ENCODE measurements around the gene SGCA.

Gene SGCA

DNA sequence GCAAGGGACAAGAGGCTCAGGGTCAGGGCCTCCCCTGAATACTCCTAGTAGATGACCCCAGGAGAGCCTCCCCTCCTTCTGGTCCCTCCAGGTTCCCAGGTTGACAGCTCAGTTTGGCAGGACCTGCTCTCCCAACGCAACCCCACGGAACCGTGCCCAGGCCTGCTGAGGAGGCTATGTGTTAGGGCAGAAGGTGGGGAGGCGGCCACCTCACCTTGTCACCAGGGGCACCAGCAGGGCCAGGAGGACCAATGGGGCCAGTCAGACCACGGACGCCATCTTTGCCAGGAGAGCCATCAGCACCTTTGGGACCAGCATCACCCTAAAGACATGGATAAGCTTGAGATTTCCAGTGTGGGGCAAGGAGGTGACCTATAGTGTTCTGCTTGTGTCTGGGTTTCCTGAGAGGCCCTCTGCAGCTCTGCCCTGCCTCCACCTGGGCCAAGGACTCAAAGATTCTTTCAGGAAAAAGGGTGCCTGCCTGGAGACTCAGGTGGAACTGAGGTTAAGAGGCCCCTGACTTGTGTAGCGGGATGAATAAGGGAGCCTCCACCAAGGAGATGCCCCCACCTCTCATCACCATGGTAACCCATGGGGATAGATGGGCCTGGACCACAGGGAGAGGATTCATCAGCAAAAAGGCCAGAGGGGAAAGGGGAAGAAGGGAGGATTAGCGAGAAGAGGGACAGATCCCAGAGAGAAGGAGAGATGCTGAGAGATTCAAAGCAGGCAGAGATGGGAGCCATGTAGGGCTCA is 25.0 kb downstream of the SGCA start:
- in situ Hi-C loops (cut with HindIII; ENCODE audit: low pct_ligation_motif_present, low sequenced_read_pairs), result no loop called here
- no peak overlapping the region for H3K4me3 ChIP-seq (ENCODE audit: low read depth, low read length)
- TF ChIP-seq, protein P1, sequence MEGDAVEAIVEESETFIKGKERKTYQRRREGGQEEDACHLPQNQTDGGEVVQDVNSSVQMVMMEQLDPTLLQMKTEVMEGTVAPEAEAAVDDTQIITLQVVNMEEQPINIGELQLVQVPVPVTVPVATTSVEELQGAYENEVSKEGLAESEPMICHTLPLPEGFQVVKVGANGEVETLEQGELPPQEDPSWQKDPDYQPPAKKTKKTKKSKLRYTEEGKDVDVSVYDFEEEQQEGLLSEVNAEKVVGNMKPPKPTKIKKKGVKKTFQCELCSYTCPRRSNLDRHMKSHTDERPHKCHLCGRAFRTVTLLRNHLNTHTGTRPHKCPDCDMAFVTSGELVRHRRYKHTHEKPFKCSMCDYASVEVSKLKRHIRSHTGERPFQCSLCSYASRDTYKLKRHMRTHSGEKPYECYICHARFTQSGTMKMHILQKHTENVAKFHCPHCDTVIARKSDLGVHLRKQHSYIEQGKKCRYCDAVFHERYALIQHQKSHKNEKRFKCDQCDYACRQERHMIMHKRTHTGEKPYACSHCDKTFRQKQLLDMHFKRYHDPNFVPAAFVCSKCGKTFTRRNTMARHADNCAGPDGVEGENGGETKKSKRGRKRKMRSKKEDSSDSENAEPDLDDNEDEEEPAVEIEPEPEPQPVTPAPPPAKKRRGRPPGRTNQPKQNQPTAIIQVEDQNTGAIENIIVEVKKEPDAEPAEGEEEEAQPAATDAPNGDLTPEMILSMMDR (IDR thresholded peaks at IDR 0.05; ENCODE audit: low read depth, low read length, missing control alignments), result no peak
- H3K27me3 ChIP-seq (replicated peaks), result no peaks in the 10 kb centered on the region
- DNase-seq, result no peak
- H3K36me3 ChIP-seq (replicated peaks), result peaks cover 99% of the 10 kb centered on the region
- H3K27ac ChIP-seq, result peak overlapping the region; percentile 41

DNA sequence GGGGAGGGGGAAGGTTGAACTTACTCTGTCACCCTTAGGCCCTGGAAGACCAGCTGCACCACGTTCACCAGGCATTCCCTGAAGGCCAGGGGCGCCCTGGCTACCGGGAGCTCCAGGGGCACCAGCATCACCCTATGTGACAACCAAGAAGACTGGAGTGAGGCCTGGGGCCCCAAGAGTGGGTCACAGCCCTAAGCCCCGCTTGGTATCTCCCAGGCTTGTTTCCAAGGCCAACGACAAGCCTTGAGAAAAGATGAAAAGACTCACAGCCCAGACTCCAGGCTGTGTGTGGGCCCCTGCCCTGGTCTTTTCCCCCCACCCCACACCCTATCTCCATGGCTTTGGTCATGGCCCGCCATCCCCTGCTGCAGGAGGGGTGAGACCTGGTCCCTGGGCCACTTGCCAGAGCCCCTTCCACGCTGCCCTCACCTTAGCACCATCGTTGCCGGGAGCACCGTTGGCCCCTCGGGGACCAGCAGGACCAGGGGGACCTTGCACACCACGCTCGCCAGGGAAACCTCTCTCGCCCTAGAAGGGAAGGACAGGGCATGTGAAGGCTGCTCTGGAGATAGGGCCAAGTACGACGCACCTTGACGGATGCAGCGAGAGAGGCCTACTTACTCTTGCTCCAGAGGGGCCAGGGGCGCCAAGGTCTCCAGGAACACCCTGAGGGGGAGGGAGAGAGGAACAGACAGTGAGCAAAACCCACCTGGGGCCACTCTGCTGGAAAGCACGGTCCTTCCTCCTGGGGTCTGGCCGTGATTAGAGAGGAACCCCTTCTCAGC is 25.7 kb downstream of the SGCA start:
- H3K27me3 ChIP-seq (replicated peaks), result no peaks in the 10 kb centered on the region
- peak overlapping the region; percentile 98 for H3K27ac ChIP-seq
- DNase-seq, result no peak
- peaks cover 99% of the 10 kb centered on the region for H3K36me3 ChIP-seq (replicated peaks)
- peak overlapping the region; percentile 3 for H3K4me3 ChIP-seq (ENCODE audit: low read depth, low read length)
- TF ChIP-seq, protein P1 (IDR thresholded peaks at IDR 0.05; ENCODE audit: low read depth, low read length, missing control alignments), result no peak
- in situ Hi-C loops (cut with HindIII; ENCODE audit: low pct_ligation_motif_present, low sequenced_read_pairs), result no loop called here

DNA sequence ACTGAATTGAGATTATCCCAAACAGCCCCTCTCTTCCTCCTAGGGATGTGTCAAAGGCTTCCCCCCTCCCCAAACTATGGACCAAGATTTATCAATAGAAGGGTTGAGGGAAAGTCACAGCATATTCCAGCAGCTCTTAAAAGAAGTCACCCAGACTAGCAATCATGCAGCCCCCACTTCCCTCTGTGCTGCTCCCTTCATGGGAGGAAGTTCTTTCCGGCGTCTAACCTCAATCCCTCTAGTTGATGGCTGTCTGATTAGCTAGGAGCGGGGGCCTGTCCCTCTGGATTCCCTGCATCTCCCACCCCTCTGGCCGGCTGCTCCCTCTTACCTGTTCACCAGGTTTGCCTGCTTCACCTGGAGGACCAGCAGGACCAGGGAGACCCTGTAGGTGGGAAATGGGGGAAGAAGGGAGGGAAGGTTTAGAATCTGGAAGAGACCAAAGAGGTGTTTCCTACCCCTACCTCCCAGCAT is 26.4 kb downstream of the SGCA start:
- no peak for DNase-seq
- in situ Hi-C loops (cut with HindIII; ENCODE audit: low pct_ligation_motif_present, low sequenced_read_pairs), result no loop called here
- no peaks in the 10 kb centered on the region for H3K27me3 ChIP-seq (replicated peaks)
- peaks cover 99% of the 10 kb centered on the region for H3K36me3 ChIP-seq (replicated peaks)
- TF ChIP-seq, protein P1 (IDR thresholded peaks at IDR 0.05; ENCODE audit: low read depth, low read length, missing control alignments), result no peak
- H3K4me3 ChIP-seq (ENCODE audit: low read depth, low read length), result no peak overlapping the region
- H3K27ac ChIP-seq, result peak overlapping the region; percentile 98

DNA sequence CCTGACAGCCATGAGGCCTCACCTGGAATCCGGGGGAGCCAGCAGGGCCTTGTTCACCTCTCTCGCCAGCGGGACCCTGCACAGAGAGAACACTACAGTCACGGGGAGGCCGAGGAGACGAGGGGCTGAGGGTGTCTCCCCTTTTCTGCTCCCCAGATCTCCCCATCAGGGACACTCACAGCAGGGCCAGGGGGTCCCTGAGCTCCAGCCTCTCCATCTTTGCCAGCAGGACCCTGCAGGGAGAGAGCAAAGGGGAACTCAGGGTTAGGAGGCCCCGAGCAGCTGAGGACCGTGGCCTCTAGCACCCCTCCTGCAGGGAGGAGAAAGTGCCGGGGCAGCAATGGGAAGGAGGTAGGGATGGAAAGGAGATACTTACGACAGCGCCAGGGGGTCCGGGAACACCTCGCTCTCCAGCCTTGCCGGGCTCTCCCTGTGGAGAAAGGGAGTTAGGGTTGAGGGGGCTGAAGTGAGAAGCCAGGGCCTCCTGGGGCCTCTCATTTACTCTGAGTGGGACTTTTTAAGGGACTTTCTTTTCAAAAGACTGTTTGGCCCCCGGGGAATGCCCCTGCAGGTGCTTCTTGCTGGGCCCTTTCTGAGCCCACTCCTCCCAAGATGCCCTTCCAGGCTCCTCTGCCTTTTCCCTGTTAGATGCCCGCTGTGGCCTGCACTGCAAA is 26.9 kb downstream of the SGCA start:
- TF ChIP-seq, protein P1 (IDR thresholded peaks at IDR 0.05; ENCODE audit: low read depth, low read length, missing control alignments), result no peak
- DNase-seq, result no peak
- peak overlapping the region; percentile 98 for H3K27ac ChIP-seq
- H3K4me3 ChIP-seq (ENCODE audit: low read depth, low read length), result peak overlapping the region; percentile 6
- H3K36me3 ChIP-seq (replicated peaks), result peaks cover 99% of the 10 kb centered on the region
- in situ Hi-C loops (cut with HindIII; ENCODE audit: low pct_ligation_motif_present, low sequenced_read_pairs), result no loop called here
- no peaks in the 10 kb centered on the region for H3K27me3 ChIP-seq (replicated peaks)

DNA sequence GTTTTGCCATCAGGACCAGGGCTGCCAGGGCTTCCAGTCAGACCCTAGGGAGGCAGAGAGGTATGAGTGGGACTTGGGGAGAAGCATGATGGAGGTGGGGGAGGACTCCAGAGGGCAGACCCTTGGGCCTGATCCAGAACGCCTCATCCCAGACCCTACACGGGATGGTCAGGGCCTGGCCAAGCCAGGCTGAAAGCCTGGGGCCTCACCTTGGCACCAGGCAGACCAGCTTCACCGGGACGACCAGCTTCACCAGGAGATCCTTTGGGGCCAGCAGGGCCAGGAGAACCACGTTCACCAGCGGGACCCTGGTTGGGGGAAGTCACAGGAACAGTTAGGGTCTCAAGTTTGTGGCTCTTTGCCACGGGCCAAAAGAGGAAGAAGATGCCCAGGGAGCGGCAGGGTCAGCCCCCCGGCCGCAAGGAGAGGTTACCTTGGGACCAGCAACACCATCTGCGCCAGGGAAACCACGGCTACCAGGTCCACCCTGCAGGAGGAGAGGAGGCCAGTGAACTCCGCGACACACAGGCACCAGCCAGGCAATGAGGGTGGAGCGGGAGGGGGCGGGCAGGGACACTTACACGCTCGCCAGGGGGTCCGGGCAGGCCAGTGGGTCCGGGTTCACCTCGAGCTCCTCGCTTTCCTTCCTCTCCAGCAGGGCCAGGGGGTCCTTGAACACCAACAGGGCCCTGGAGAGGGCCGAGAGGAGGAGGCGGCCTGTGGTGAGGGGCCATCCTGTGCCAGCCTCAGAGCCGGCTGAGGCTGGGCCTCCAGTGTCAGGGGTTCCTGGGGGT is 28.5 kb downstream of the SGCA start:
- in situ Hi-C loops (cut with HindIII; ENCODE audit: low pct_ligation_motif_present, low sequenced_read_pairs), result no loop called here
- Histone ChIP-seq H3K4me3 (ENCODE audit: low read depth, low read length) (peak overlapping the region; percentile 12), H3K36me3 (replicated peaks) (peaks cover 98% of the 10 kb centered on the region), H3K27me3 (replicated peaks) (no peaks in the 10 kb centered on the region), H3K27ac (peak overlapping the region; percentile 98)
- TF ChIP-seq, protein P1 (IDR thresholded peaks at IDR 0.05; ENCODE audit: low read depth, low read length, missing control alignments), result no peak
- no peak for DNase-seq

Data from brain microvascular endothelial cell (primary cell).